Muscle of leg (tissue), 11 donors: ENCODE results near the gene MYO7A. TPM values are rescaled to one million over a fixed set of nuclear protein-coding genes. Genes with fewer than 3 reads are reported as not detected.

ENCODE experiments used
- DNase-seq: peaks from one replicate; pipeline ENCODE4 v3.0.0; 2013
- H3K27ac ChIP-seq: one replicate; pipeline ENCODE4 v1.5.1; 2013; ENCODE audit warnings: mild to moderate bottlenecking, low read length, control low read depth
- H3K27me3 ChIP-seq: one replicate; pipeline ENCODE4 v1.6.1; 2013; ENCODE audit warnings: low read length; ENCODE audit not compliant: control insufficient read depth, insufficient read depth
- H3K36me3 ChIP-seq: one replicate; pipeline ENCODE4 v1.6.1; 2013; ENCODE audit warnings: low read length; ENCODE audit not compliant: control insufficient read depth, insufficient read depth
- H3K4me1 ChIP-seq: one replicate; pipeline ENCODE4 v1.6.1; 2013; ENCODE audit warnings: low read length; ENCODE audit not compliant: control insufficient read depth, insufficient read depth
- H3K4me3 ChIP-seq: one replicate; pipeline ENCODE4 v1.5.1; 2013; ENCODE audit warnings: low read length, control low read depth
- H3K9me3 ChIP-seq: replicated peaks from 2 replicates; pipeline ENCODE4 v1.6.1; 2013; ENCODE audit warnings: low read depth, low read length; ENCODE audit not compliant: control insufficient read depth
- WGBS: methylation state at CpG from one replicate; pipeline ENCODE4 v1.1.5; 2013; ENCODE audit warnings: missing lambda C conversion rate; ENCODE audit not compliant: insufficient coverage; 5-methylcytosine and 5-hydroxymethylcytosine counted together
- polyA plus RNA-seq, 8 donors: library from polyadenylated mRNA; unstranded; fragments of 120-200 nt; gene quantifications; one replicate each; pipeline versions ENCODE4 v1.2.1 to v1.2.3, GENCODE V29; 2013; ENCODE audit warnings: inconsistent platforms in 1 of 8, low replicate concordance in 1 of 8; ENCODE audit not compliant: insufficient read length in 8 of 8, insufficient read depth in 1 of 8
- total RNA-seq: library from RNA; stranded (reverse); fragments of 120-200 nt; gene quantifications from one replicate; pipeline ENCODE4 v1.2.4, GENCODE V29; 2013

MYO7A gene
- total and polyA plus RNA-seq, 9 donors = 2.2 to 6.5 (median 3.8) TPM

- no peak within 1 kb of the TSS for H3K4me3 ChIP-seq
- peaks cover 4% of the 10 kb centered on the region for H3K36me3 ChIP-seq
- no peaks in the 10 kb centered on the region for H3K4me1 ChIP-seq
- 90% methylated on average over 31 of the region's 37 CpGs for WGBS
- H3K27ac ChIP-seq = no peak within 1 kb of the TSS
- no peaks in the 10 kb centered on the region for H3K9me3 ChIP-seq
- H3K27me3 ChIP-seq = no peaks in the 10 kb centered on the region
- no peak for DNase-seq
These were observed 25.5 kb upstream of the MYO7A start, which contains the start of gene OMP for GRCh38 chr11:77102246-77103210. Gene OMP, plus strand, starts transcription at chr11:77102840. Its CDS starts 0 bp downstream, at chr11:77102840.

- WGBS = 85% methylated on average over 1 of the region's 2 CpGs
- no peak overlapping the region for H3K27ac ChIP-seq
- DNase-seq = no peak
- peaks cover 7% of the 10 kb centered on the region for H3K4me1 ChIP-seq
- no peak overlapping the region for H3K4me3 ChIP-seq
- H3K9me3 ChIP-seq = no peaks in the 10 kb centered on the region
- H3K27me3 ChIP-seq = no peaks in the 10 kb centered on the region
- H3K36me3 ChIP-seq = peaks cover 4% of the 10 kb centered on the region
These were observed 24.7 kb upstream of the MYO7A start for GRCh38 chr11:77103319-77103718.

GRCh38 chr11:77104727-77105126, 23.3 kb upstream of the MYO7A start:
- DNase-seq = no peak
- H3K27ac ChIP-seq = no peak overlapping the region
- H3K4me3 ChIP-seq = no peak overlapping the region

GRCh38 chr11:77106321-77106720, 21.7 kb upstream of the MYO7A start:
- peaks cover 4% of the 10 kb centered on the region for H3K36me3 ChIP-seq
- H3K9me3 ChIP-seq = no peaks in the 10 kb centered on the region
- DNase-seq = no peak
- H3K4me3 ChIP-seq = no peak overlapping the region
- no peaks in the 10 kb centered on the region for H3K27me3 ChIP-seq
- H3K27ac ChIP-seq = no peak overlapping the region
- H3K4me1 ChIP-seq = peaks cover 13% of the 10 kb centered on the region
- WGBS = 73% methylated on average over 2 of the region's 7 CpGs

More at GRCh38 chr11:77104727-77105126, 23.3 kb upstream of the MYO7A start:
- H3K9me3 ChIP-seq = no peaks in the 10 kb centered on the region
- 47% methylated on average over 8 of the region's 8 CpGs for WGBS
- H3K4me1 ChIP-seq = peaks cover 11% of the 10 kb centered on the region
- no peaks in the 10 kb centered on the region for H3K27me3 ChIP-seq
- peaks cover 4% of the 10 kb centered on the region for H3K36me3 ChIP-seq

- Histone ChIP-seq H3K4me1 (peaks cover 13% of the 10 kb centered on the region), H3K4me3 (no peak overlapping the region), H3K36me3 (peaks cover 4% of the 10 kb centered on the region), H3K27me3 (no peaks in the 10 kb centered on the region), H3K27ac (no peak overlapping the region), H3K9me3 (no peaks in the 10 kb centered on the region)
- 91% methylated on average over 12 of the region's 13 CpGs for WGBS
- no peak for DNase-seq
These were observed 21.3 kb upstream of the MYO7A start for GRCh38 chr11:77106759-77107158.

- WGBS = 76% methylated on average over 3 of the region's 3 CpGs
- DNase-seq = no peak
- no peak overlapping the region for H3K4me3 ChIP-seq
- no peaks in the 10 kb centered on the region for H3K27me3 ChIP-seq
- peaks cover 13% of the 10 kb centered on the region for H3K4me1 ChIP-seq
- H3K27ac ChIP-seq = no peak overlapping the region
- H3K36me3 ChIP-seq = peaks cover 8% of the 10 kb centered on the region
- no peaks in the 10 kb centered on the region for H3K9me3 ChIP-seq
These were observed 20.1 kb upstream of the MYO7A start for GRCh38 chr11:77107950-77108349.

- H3K36me3 ChIP-seq = peaks cover 8% of the 10 kb centered on the region
- no peak overlapping the region for H3K4me3 ChIP-seq
- no peaks in the 10 kb centered on the region for H3K9me3 ChIP-seq
- H3K27ac ChIP-seq = no peak overlapping the region
- peaks cover 13% of the 10 kb centered on the region for H3K4me1 ChIP-seq
- DNase-seq = no peak
- H3K27me3 ChIP-seq = no peaks in the 10 kb centered on the region
- WGBS = 90% methylated on average over 2 of the region's 9 CpGs
These were observed 19.6 kb upstream of the MYO7A start for GRCh38 chr11:77108436-77108835.

- Histone ChIP-seq H3K27ac (no peak overlapping the region), H3K9me3 (no peaks in the 10 kb centered on the region), H3K27me3 (no peaks in the 10 kb centered on the region), H3K36me3 (peaks cover 8% of the 10 kb centered on the region), H3K4me3 (no peak overlapping the region), H3K4me1 (peaks cover 13% of the 10 kb centered on the region)
- DNase-seq = peak; percentile 24
- 60% methylated on average over 9 of the region's 11 CpGs for WGBS
These were observed 18.6 kb upstream of the MYO7A start for GRCh38 chr11:77109236-77110019.

GRCh38 chr11:77110836-77111235, 17.2 kb upstream of the MYO7A start:
- Histone ChIP-seq H3K27ac (no peak overlapping the region), H3K36me3 (peaks cover 10% of the 10 kb centered on the region), H3K27me3 (no peaks in the 10 kb centered on the region), H3K9me3 (no peaks in the 10 kb centered on the region), H3K4me1 (peaks cover 13% of the 10 kb centered on the region), H3K4me3 (no peak overlapping the region)
- no peak for DNase-seq
- WGBS = 87% methylated on average over 4 of the region's 6 CpGs

- DNase-seq = no peak
- no CpG with 5 or more reads among the region's 3 CpGs for whole genome bisulfite sequencing
- peaks cover 13% of the 10 kb centered on the region for H3K4me1 ChIP-seq
These were observed 16.8 kb upstream of the MYO7A start for GRCh38 chr11:77111277-77111676.

More at GRCh38 chr11:77111277-77111676, 16.8 kb upstream of the MYO7A start:
- Histone ChIP-seq H3K36me3 (peaks cover 10% of the 10 kb centered on the region), H3K27ac (no peak overlapping the region), H3K27me3 (no peaks in the 10 kb centered on the region), H3K4me3 (no peak overlapping the region), H3K9me3 (no peaks in the 10 kb centered on the region)
